Measurements from ENCODE around the gene MVB12B. TPM values are rescaled to one million over a fixed set of nuclear protein-coding genes. Genes with fewer than 3 reads are reported as not detected.

MVB12B gene
- total and polyA plus RNA-seq, 2 of the 13 experiments (the other 11 are each of a cell fraction or from before 2014, with no cell fraction given), result 12.1 to 30.1 TPM

DNA sequence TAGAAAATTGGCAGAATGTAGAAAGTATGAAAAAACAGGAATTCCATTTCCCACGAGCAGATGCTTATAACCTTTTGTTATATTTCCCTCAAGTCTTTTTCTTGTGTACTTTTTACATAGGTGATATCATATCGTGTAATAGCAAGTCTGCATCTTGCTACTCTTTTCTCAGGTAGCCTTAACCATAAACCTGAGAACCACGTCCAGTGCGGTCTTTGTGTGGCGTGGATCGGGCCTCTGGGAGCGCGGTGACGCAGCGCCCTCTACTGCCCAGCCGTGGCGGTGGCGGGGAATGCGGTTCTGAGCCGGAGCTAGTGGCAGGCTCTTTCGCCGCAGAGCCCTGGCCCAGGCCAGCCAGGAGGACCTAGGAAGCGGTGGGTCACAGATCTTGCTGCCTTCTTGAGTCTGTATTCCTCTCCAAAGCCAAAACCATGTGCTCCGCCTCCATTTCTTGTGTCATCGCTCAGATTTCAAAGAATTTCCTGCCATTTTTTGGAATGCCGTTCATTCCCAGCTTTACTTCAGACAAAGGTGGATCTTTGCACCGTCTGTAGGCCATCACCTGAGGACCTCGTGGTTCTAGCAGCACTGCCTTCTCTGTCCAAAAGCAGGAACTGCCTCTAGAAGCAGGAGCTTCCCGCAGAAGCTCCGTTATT lies 71.9 kb downstream of the MVB12B start (continued):
- TF ChIP-seq DZIP1 (CRISPR knock-in tag; IDR thresholded peaks at IDR 0.05) (no peak), BORCS8-MEF2B (CRISPR knock-in tag; IDR thresholded peaks at IDR 0.05) (no peak), MYNN (CRISPR knock-in tag; IDR thresholded peaks at IDR 0.05; ENCODE audit: low read depth) (no peak), SIX4 (CRISPR knock-in tag; IDR thresholded peaks at IDR 0.05) (no peak), RORA (CRISPR knock-in tag; IDR thresholded peaks at IDR 0.05) (no peak), TP53 (CRISPR knock-in tag; conservative IDR thresholded peaks at IDR 0.05) (no peak), ZNF773 (CRISPR knock-in tag; IDR thresholded peaks at IDR 0.05; ENCODE audit: borderline replicate concordance) (no peak), GFI1 (CRISPR knock-in tag; IDR thresholded peaks at IDR 0.05; ENCODE audit: borderline replicate concordance) (no peak), ZNF761 (CRISPR knock-in tag; conservative IDR thresholded peaks at IDR 0.05) (no peak), ZNF790 (CRISPR knock-in tag; IDR thresholded peaks at IDR 0.05; ENCODE audit: borderline replicate concordance) (no peak), CBX1 (IDR thresholded peaks at IDR 0.05; ENCODE audit: low read depth) (no peak), RCOR2 (CRISPR knock-in tag; IDR thresholded peaks at IDR 0.05) (no peak), ZNF577 (CRISPR knock-in tag; IDR thresholded peaks at IDR 0.05; ENCODE audit: borderline replicate concordance, low read depth) (no peak), JARID2 (CRISPR knock-in tag; IDR thresholded peaks at IDR 0.05; ENCODE audit: insufficient replicate concordance) (no peak), PHB2 (IDR thresholded peaks at IDR 0.05; ENCODE audit: partially characterized antibody) (no peak), KDM5A (IDR thresholded peaks at IDR 0.05; ENCODE audit: borderline replicate concordance, low read length) (no peak), ZNF160 (CRISPR knock-in tag; IDR thresholded peaks at IDR 0.05) (no peak), ZNF788 (CRISPR knock-in tag; IDR thresholded peaks at IDR 0.05; ENCODE audit: borderline replicate concordance) (0 out of 2 replicates have a peak, but pooled peaks have one; percentile 26), ZMYM4 (CRISPR knock-in tag; IDR thresholded peaks at IDR 0.05) (0 out of 2 replicates have a peak, but pooled peaks have one; percentile 28), RARG (CRISPR knock-in tag; IDR thresholded peaks at IDR 0.05; ENCODE audit: low read depth) (no peak)
- TF ChIP-seq, protein P1, sequence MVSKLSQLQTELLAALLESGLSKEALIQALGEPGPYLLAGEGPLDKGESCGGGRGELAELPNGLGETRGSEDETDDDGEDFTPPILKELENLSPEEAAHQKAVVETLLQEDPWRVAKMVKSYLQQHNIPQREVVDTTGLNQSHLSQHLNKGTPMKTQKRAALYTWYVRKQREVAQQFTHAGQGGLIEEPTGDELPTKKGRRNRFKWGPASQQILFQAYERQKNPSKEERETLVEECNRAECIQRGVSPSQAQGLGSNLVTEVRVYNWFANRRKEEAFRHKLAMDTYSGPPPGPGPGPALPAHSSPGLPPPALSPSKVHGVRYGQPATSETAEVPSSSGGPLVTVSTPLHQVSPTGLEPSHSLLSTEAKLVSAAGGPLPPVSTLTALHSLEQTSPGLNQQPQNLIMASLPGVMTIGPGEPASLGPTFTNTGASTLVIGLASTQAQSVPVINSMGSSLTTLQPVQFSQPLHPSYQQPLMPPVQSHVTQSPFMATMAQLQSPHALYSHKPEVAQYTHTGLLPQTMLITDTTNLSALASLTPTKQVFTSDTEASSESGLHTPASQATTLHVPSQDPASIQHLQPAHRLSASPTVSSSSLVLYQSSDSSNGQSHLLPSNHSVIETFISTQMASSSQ (IDR thresholded peaks at IDR 0.05; ENCODE audit: low read depth), result no peak
- TF ChIP-seq, protein P1 (CRISPR knock-in tag; IDR thresholded peaks at IDR 0.05; ENCODE audit: borderline replicate concordance), result no peak
- TF ChIP-seq, protein P2, sequence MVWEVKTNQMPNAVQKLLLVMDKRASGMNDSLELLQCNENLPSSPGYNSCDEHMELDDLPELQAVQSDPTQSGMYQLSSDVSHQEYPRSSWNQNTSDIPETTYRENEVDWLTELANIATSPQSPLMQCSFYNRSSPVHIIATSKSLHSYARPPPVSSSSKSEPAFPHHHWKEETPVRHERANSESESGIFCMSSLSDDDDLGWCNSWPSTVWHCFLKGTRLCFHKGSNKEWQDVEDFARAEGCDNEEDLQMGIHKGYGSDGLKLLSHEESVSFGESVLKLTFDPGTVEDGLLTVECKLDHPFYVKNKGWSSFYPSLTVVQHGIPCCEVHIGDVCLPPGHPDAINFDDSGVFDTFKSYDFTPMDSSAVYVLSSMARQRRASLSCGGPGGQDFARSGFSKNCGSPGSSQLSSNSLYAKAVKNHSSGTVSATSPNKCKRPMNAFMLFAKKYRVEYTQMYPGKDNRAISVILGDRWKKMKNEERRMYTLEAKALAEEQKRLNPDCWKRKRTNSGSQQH (CRISPR knock-in tag; IDR thresholded peaks at IDR 0.05; ENCODE audit: low read depth), result no peak
